NCI-H2107 treated with DMSO at 0.1 percent for 48 hours (cell line): ENCODE measurements around the gene UBE2N.

Source experiments
- DNase-seq: peaks from one replicate; lab custom pipeline; 2025; ENCODE audit not compliant: unreplicated experiment; lab: John Stamatoyannopoulos, UW

UBE2N gene, protein sequence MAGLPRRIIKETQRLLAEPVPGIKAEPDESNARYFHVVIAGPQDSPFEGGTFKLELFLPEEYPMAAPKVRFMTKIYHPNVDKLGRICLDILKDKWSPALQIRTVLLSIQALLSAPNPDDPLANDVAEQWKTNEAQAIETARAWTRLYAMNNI

DNA sequence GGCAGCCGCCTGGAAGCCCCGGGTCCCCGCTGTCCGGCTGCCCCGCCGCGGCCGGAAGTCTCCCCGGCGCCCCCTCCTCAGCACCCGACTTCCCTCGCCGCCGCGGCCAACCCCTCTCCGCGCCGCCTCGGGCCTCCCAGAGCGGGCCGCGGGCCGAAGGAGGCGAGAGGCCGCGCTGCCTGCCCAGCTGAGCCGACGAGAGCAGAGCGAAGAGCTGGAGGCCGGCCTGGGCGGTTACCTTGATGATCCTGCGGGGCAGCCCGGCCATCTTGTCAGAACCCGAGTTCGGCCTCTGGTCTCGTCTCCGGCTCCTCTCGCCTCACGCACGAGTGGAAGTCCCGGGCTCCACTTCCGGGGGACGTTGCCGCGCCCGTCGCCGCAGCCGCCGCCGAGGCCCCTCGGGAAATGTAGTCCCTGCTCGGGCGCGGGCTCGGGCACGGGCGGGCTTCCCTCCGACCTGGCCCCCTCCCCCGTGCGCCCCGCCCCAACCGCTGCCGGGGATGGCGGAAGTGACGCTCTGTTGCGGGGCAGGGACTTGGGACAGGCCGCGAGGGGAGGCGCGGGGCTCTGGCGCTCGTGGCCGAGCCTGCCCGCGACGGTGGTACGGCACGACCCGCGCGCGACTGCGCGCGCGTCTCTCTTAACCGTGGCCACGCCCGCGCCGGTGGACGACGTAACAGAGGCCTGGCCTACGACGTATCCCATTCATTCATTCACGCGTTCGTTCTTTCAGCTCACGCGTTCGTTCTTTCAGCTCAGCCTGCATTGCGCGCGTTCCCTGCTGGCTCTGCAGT lies at the start of gene UBE2N:
TSS of gene UBE2N (minus strand) at position 331 of the 794 bp plus-strand sequence. CDS start at position 268, 63 bp downstream.
- DNase-seq, result peak; percentile 83

DNA sequence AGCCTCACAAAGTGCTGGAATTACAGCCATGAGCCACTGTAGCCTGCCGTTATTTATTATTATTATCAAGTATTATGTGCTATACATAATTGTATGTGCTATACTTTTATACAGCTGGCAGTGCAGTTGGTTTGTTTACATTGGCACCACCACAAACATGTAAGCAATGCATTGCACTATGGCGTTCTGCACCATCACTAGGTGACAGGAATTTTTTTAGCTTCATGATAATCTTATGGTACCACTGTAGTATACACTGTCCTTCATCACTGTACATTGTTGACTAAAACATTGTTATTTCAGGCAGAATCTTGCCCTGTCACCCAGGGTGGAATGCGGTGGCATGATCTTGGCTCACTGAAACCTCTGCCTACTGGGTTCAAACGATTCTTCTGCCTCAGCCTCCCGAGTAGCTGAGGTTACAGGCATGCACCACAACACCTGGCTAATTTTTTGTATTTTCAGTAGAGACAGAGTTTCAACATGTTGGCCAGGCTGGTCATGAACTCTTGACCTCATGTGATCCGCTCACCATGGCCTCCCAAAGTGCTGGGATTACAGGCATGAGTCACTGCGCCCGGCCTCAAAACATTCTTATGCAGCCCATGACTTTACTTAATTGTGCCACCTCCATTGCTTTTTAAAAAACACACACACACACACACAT lies 42.7 kb upstream of the UBE2N start:
- no peak for DNase-seq

DNA sequence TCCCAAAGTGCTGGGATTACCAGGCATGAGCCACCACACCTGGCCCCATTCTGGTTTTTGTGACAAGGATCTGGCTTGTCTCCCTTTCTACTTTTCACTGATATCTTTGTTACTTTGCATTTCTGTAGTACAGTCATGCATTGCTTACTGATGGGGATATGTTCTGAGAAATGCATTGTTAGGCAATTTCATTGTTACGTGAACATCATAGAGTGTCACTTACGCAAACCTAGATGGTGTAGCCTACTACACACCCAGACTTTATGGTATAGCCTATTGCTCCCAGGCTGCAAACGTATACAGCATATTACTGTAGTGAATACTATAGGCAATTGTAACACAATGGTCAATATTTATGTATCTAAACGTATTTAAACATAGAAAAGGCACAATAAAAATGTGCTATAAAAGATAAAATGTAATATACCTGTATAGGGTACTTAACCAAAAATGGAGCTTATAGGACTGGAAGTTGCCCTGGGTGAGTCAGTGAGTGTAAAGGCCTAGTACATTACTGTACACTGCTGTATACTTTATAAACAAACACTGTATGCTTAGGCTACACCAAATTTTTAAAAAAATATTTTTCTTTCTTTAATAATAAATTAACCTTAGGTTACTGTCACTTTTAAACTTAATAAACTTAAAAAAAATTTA lies 41.5 kb upstream of the UBE2N start:
- no peak for DNase-seq

DNA sequence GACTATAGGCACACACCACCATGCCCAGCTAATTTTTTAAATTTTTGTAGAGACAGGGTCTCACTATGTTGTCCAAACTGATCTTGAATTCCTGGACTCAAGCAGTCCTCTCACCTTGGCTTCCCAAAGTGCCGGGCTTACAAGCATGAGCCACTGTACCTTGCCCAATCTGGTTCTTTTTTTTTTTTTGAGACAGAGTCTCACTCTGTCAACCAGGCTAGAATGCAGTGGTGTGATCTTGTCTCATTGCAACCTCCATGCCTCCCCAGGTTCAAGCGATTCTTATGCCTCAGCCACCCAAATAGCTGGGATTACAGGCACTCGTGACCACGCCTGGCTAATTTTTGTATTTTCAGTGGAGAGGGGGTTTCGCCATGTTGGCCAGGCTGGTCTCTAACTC lies 41.0 kb upstream of the UBE2N start:
- no peak for DNase-seq

DNA sequence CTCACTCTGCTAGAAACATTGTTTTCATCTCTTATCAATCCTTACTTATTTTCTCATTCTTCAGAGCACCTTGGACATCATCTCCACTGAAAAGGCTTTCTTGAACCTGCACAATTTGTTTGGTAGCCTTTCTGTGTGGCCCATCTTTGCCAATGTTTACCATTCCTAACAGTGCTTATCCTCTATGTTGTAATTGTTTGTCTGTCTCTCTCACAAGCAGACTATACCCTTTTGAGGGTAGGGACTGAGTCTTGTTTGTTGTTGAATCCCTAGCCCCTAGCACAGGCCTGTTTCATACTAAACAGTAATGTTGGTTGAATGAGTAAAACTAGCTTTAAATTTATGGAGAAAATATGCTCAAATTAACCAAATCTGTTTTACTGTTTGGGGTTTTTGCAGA lies 34.8 kb upstream of the UBE2N start:
- no peak for DNase-seq

DNA sequence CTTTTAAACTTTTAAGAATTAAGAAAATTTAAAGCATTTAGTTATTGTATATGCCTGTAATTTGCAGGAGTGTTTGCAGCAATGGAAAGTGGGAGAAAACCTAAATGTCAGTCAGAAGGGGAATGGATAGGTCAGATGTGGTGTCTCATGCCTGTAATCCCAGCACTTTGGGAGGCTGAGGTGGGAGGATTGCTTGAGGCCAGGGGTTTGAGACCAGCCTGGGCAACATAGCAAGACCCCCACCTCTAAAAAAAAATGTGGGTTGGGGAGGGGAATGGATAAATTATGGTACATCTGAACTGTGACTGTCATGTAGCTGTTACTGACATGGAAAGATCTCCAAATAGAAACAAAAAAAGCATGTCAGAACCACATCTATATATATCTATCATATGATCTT lies 27.6 kb upstream of the UBE2N start:
- no peak for DNase-seq

DNA sequence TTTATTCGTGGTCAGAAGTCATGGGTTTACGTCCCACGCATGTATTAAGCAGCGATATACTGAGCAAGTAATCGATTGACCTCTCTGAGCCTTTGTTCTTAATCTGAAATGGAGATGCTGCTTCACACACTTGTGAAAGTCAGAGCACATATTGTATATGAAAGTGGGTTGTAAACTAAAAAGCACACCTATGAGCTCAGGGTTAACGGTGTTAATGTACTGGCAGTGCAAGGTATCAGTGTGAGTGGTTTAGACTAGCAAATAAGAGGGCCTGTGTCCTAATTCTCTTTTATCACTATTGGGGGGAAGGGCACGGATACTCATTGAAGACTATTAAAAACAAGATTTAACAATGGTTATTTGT lies 26.2 kb upstream of the UBE2N start:
- no peak for DNase-seq

DNA sequence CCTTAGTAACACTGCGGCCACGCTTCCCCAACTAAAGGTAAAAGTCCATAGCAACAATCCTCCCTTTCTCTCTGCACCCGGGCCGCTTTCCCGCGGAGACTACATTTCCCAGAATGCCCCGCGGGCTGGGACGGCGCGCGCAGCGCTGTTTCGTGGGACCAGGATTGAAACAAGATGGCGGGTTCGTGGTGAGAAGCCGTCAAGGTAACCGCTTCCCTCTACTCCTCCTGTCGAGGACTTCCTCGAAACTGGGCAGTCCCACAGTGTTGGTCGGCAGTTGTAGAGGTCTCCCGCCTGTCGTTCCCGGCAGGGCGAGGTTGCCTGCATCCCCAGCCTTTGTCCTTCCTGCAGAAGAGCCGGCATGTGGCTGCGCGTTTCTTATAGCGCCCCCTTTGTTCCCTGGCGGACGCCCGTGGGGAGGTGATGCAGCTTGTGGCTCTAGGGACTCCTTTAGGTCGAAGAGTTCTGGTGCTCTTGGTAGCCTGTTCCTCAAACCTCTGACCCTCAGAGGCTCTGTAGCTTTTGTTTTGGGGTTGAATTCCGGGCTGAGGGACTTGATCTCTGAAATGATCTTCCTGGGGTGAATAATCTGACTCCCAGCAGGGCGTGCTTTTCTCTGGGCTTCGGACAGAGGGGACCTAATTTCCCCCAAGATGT lies 25.7 kb upstream of the UBE2N start, which contains the start of gene MRPL42:
TSS of gene MRPL42 (plus strand) at position 164 of the 657 bp plus-strand sequence. CDS start 1,772 bp downstream, outside the sequence.
- DNase-seq, result peak; percentile 70

DNA sequence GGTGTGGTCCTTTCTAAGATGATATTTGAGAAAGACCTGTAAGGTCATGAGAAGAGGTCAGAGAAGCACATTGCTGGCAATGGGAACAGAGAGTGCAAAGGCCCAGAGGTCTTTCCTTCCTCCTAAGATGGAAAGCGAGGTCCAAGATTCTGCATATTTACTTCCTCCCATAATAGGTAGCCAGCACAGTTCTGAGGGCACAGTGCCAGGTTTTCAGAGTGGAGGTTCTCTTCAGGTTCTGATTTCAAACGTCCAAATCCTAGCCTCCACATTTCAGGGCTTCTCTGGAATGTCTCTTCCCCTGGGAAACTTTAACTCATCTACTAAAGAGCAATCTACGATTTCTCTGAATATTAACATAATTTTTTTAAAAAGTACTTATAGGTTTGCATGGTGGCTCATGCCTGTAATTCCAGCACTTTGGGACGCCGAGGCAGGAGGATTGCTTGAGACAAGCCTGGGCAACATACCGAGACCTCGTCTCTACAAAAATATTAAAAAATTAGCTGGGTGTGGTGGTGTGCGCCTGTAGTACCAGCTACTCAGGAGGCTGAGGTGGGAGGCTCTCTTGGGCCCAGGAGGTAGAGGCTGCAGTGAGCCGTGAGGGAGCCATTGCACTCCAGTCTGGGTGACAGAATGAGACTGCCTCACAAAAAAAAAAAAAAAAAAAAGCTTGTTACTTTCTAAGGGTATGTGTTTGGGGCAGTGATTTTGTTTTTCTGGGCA lies 25.0 kb upstream of the UBE2N start:
- DNase-seq, result no peak

DNA sequence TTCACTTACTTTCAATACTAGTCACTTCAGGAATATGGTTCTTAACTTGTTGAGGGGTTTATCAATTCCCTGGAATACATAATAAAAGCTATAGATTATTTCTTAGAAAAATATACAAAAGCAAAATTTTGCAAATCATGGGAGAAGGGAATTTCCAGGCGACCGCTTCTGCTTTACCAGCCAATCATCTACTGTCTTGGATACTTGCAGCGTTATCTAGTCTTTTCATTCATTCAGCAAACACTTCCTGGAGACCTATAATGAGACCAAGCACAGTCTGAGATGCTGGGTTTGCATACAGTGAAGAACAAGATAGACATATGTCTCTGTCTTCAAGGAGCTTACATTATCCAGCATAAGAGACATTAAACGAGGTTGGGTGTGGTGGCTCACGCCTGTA lies 24.1 kb upstream of the UBE2N start:
- DNase-seq, result no peak

DNA sequence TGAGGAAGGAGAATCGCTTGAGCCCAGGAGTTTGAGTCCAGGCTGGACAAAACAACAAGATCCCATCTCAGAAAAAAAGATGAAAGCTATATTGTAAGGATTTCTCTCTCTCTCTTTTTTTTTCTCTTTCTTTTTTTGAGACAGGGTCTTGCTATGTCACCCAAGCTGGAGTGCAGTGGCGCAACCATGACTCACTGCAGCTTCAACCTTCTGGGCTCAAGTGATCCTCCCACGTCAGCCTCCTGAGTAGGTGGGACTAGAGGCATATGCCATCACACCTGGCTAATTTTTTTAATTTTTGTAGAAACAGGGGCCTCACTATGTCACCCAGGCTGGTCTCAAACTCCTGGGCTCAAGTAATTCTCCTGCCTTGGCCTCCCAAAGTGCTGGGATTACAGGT lies 19.8 kb upstream of the UBE2N start:
- no peak for DNase-seq

DNA sequence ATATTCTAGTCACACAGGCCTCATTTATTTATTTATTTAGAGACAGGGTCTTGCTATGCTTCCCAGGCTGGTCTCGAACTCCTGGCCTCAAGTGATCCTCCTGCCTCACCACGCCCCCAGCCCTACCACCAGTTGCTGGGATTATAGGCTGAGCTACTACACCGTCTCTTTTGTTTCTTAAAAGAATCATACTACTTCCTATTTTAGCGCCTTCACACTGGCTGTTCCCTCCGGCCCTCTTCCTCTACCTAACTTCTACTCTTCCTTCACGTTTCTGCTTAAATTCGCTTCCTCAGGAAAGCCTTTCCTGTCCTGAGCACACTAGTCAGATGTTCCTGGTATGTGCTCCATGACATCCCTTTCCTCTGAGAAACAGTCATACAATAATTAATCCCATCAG lies 19.2 kb upstream of the UBE2N start:
- no peak for DNase-seq

DNA sequence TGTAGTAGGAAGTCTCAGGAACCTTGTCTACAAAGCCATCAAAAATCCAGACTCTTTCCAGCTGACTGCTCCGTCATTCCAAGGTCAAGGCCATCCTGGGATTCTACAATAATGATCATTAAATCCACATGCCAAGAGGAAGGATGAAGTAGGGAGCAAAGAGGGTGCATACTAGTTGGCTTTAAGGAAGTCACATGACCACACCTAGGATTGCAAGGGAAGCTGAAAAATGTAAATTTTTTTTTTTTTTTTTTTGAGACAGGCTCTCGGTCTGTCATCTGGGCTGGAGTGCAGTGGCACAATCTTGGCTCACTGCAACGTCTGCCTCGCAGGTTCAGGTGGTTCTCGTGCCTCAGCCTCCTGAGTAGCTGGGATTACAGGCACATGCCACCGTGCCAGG lies 18.3 kb upstream of the UBE2N start:
- no peak for DNase-seq

DNA sequence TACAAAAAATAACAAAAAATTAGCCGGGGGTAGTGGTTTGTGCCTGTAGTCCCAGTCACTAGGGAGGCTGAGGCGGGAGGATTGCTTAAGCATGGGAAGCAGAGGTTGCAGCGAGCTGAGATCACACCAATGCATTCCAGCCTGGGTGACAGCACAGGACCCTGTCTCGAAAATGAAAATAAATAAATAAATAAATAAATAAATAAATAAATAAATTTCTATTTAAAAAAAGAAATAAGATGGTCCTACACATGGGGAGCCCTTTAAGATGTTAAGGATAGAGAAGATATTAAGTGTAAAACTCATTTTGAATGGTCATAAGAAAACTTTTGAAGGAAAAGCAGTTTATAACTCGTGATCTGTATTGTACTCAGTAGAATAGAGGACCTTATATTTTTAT lies 17.4 kb upstream of the UBE2N start:
- DNase-seq, result no peak

DNA sequence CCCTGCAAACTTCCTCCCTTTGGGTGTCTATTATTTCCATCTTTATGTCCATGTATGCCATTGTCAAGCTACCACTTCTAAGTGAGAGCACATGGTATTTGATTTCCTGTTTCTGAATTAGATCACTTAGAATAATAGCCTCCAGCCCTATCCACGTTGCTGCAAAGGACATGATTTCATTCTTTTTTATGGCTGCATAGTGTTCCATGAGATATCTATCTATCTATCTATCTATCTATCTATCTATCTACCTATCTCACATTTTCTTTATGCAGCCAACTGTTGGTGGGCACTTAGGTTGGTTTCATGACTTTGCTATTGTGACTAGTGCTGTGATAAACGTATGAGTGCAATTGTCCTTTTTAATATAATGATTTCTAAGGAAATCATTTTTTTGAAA lies 14.3 kb upstream of the UBE2N start:
- DNase-seq, result no peak

DNA sequence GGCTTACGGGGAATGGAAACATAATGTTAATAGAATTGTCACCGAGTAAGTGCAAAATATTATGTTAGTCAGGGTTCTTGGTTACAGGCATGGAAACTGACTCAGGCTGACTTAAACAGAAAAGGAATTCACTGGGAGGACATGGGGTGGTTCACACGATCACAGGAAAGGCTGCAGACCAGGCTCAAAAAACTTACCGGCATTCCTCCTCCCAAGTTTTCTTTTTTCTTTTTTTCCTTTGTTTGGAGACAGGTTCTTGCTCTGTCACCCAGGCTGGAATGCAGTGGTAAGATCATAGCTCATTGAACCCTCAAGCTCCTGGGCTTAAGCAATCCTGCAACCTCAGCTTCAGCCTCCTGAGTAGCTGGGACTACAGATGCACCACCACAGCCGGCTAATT lies 11.9 kb upstream of the UBE2N start:
- DNase-seq, result no peak

DNA sequence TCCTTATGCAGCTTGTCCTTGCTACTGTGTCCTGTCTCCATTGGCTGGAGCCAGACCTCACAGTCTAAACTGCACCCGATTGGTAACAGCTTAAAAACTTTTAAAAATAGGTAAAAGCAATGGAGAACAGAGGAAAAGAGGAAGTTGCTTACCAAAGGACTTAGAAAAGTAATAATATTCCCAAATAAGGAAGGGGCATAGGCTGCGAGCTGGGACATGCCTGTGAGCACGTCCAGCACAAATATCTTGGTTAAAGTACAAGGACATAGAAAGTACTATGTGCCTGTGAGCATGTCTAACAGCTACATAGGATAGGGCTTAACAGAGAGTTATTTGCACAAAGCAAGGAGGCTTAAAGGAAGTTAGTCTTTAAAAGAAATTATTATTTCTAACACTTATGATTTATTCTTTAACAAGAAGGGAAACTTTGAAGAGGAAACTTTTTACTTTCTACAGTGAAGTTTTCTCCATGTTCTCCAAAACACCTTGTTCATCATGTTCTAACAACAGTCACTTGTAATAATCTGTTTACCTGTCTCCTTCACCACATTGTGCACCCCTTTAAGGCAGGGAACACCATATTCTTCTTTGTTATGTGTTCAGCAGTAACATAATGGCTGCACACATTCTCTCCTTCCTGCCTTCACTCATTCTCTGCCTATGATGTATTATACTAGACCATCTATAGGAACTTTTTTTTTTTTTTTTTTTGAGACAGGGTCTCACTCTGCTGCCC lies 9.8 kb upstream of the UBE2N start:
- DNase-seq, result no peak

DNA sequence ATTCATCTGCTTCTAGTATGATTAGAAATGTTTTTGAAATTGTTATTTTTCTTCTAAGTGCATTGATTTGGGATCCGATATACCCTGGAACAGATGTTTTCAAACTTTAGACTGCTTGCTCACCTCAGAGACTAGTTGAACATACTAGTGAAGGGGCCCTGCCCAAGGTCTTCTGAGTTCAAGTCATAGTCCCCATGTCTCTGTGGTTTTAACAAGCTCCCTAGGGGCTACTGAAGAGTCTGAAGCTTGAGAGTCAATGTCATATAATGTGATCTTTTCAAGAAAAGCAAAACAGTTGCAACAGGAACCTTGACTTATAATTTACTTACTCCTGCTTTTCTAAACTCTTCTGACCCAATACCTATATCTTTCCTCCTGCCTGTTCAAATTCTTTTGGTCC lies 7.5 kb upstream of the UBE2N start:
- DNase-seq, result no peak

DNA sequence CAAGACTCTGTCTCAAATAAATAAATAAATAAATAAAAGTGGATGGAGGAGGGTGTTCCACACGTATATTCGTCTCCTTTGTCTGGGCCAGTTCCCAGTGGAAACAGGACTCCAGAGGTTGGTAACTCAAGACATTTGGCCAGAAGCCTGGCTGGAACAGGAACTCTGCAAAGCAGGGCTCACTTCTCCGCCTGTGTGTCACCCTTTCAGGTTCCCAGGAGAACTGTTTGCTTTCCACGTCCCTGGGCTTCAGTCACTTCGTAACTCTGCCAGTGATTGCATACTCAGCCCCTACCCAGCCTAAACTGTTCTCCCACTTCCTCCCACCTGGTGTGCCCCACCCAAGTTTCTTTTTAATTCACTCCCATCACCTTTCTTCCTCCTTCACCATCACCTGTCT lies 7.0 kb upstream of the UBE2N start:
- peak; percentile 18 for DNase-seq
